Stimulated activated CD8-positive, alpha-beta memory T cell treated with anti-CD3 and anti-CD28 coated beads, Interleukin-12 subunit alpha, Interleukin-12 subunit beta, amount 100 ng/mL, for 4 hours (primary cell): ENCODE results near the gene NBEAL2.

ENCODE experiments used
- DNase-seq: peaks from one replicate; pipeline ENCODE4 v3.0.0-alpha.2; 2020; ENCODE audit warnings: low read depth

The NBEAL2 gene

GRCh38 chr3:47042231-47042791 is 62.8 kb downstream of the NBEAL2 start:
- DNase-seq, result no peak

- no peak for DNase-seq
Observed at GRCh38 chr3:47047069-47047468, 67.6 kb downstream of the NBEAL2 start.

GRCh38 chr3:47047673-47048072 is 68.2 kb downstream of the NBEAL2 start:
- DNase-seq, result no peak

- no peak for DNase-seq
Observed at GRCh38 chr3:47054412-47054811, 74.9 kb downstream of the NBEAL2 start.

- DNase-seq, result no peak
Observed at GRCh38 chr3:47056705-47057104, 77.2 kb downstream of the NBEAL2 start.

- peak; percentile 19 for DNase-seq
Observed at GRCh38 chr3:47057212-47057671, 77.8 kb downstream of the NBEAL2 start.
